ENCODE data around the gene CYGB.
A peak's percentile ranks its signal among the peaks of the same experiment; 100 is the strongest.
"Not testable (repeated sequence)": the region's sequence is repeated elsewhere in the genome, so short reads cannot be mapped to it uniquely, and the experiment has no call there.

The CYGB gene

DNA sequence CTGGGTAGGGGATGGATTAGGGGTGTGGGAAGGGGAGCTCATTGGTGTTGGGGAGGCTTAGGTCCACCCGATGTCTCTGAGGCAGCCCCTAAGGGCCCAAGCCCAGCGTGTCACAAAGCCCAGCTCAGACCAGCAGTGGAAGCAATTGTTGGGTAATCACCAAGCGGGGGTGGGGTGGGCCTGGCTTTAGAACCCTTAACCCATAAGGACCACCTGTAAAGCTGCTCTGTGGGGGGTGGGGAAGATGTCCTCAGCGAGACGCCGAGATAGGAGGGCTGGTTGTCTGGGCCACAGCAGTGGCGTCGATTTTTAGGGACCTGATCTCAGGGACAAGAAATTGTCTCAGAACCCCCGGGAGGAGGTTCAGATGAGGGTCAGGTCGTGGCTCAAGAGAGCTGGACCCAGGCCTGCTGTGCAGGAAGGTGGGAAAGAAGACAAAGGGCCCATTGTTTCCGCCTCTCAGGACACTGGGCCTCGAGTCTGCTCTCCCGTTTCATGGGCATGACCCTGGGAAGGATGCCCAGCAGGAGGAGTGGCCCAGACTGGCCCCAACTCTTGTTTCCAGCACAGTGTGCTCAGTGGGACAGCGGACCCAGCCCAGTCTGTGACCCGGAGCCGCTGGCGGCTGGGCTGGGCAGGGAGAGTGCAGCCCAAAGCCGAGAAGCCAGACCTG, 32.2 kb upstream of the CYGB start:
- in situ Hi-C loops (cut with HindIII; ENCODE audit: low sequenced_read_pairs) = no loop called here
- TF ChIP-seq, protein P1, sequence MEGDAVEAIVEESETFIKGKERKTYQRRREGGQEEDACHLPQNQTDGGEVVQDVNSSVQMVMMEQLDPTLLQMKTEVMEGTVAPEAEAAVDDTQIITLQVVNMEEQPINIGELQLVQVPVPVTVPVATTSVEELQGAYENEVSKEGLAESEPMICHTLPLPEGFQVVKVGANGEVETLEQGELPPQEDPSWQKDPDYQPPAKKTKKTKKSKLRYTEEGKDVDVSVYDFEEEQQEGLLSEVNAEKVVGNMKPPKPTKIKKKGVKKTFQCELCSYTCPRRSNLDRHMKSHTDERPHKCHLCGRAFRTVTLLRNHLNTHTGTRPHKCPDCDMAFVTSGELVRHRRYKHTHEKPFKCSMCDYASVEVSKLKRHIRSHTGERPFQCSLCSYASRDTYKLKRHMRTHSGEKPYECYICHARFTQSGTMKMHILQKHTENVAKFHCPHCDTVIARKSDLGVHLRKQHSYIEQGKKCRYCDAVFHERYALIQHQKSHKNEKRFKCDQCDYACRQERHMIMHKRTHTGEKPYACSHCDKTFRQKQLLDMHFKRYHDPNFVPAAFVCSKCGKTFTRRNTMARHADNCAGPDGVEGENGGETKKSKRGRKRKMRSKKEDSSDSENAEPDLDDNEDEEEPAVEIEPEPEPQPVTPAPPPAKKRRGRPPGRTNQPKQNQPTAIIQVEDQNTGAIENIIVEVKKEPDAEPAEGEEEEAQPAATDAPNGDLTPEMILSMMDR (IDR thresholded peaks at IDR 0.05; ENCODE audit: low read depth, low read length) = no peak
- H3K4me3 ChIP-seq (ENCODE audit: low read depth, low read length) = no peak overlapping the region
- peak; percentile 51 for DNase-seq (ENCODE audit: low read depth, low spot score)

GRCh38 chr17:76568811-76569221, 31.3 kb upstream of the CYGB start:
- no peak for DNase-seq (ENCODE audit: low read depth, low spot score)
- H3K4me3 ChIP-seq (ENCODE audit: low read depth, low read length) = no peak overlapping the region
- TF ChIP-seq, protein P1 (IDR thresholded peaks at IDR 0.05; ENCODE audit: low read depth, low read length) = no peak
- in situ Hi-C loops (cut with HindIII; ENCODE audit: low sequenced_read_pairs) = no loop called here

- in situ Hi-C loops (cut with HindIII; ENCODE audit: low sequenced_read_pairs) = no loop called here
- no peak overlapping the region for H3K4me3 ChIP-seq (ENCODE audit: low read depth, low read length)
These were observed 30.3 kb upstream of the CYGB start for GRCh38 chr17:76567634-76568432.

DNA sequence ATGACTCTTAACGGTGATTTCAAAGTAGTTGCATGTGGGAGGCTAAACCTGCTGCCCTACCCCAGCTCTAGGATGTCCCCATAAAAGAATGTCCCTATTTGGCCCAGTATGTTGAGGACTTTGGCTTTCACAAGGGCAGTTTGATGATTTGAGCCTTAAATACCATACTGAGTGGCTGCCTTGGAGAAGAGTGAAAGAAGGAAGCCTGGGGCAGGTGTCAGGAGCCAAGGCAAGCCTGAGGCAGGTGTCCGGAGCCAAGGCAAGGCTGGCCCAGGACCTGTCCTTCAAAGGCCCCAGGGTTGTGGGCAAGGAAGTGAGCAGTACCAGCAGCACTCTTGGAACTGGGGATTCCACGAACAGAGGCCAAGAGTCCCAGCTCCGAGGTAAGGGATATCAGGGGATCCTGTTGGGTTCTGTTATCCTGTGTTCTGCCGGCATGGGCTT, 29.5 kb upstream of the CYGB start:
- H3K4me3 ChIP-seq (ENCODE audit: low read depth, low read length) = no peak overlapping the region
- TF ChIP-seq, protein P1 (IDR thresholded peaks at IDR 0.05; ENCODE audit: low read depth, low read length) = no peak
- in situ Hi-C loops (cut with HindIII; ENCODE audit: low sequenced_read_pairs) = no loop called here
- no peak for DNase-seq (ENCODE audit: low read depth, low spot score)

More at GRCh38 chr17:76567634-76568432, 30.3 kb upstream of the CYGB start:
- no peak for DNase-seq (ENCODE audit: low read depth, low spot score)
- TF ChIP-seq, protein P1 (IDR thresholded peaks at IDR 0.05; ENCODE audit: low read depth, low read length) = no peak

DNA sequence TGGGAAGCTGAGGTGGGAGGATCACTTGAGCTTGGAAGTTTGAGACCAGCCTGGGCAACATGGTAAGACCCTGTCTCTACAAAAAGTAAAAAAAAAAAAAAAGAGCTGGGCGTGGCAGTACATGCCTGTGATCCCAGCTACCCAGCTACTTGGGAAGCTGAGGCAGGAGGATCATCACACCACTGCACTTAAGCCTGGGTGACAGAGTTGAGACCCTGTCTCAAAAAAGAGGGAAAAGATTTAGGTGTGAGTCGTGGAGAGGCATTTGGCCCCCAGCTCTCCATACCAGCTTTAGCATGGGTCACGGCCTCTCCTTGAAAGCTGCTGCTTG, 29.1 kb upstream of the CYGB start:
- no peak overlapping the region for H3K4me3 ChIP-seq (ENCODE audit: low read depth, low read length)
- TF ChIP-seq, protein P1 (IDR thresholded peaks at IDR 0.05; ENCODE audit: low read depth, low read length) = no peak
- in situ Hi-C loops (cut with HindIII; ENCODE audit: low sequenced_read_pairs) = no loop called here
- no peak for DNase-seq (ENCODE audit: low read depth, low spot score)

DNA sequence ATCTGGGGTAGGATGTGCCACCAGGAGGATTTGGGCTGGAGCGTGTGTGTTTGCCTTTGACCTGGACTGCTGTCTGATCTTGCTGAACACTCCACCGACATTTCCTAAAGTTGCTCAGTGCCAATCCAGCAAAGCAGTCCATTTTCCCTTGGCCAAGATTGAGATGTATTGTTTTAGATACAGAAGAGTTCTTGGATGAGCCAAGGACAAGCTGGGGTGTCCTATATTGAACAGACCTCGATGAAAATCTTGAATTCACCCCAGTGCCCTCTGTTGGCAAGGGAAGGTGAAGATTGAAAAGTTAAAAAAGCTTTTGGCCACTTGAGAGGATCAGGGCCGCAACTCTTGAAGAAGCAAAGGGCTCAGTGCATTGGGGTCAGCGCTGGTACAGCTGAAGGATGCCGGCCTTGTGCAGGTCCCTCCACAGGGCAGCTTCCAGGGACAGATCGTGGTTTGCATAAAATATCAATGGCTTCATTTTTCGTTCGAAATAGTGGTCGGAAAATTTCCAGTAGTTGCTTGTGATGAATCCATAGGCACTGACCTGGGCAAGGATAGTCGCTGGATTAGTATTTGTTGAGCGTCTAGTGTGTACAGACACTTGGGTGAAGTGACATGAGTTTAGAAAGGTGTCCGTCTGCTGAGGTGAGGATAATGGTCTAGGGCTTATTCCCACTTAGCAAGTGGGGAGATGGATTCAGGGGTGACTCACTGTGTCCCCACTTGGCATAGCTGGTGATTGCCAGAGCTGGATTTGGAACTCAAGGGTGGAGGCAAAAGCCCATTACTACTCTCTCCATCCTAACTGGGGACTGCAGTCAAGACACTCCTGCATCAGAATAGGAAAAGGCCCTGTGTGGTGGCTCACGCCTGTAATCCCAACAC, 28.5 kb upstream of the CYGB start:
- TF ChIP-seq, protein P1 (IDR thresholded peaks at IDR 0.05; ENCODE audit: low read depth, low read length) = no peak
- DNase-seq (ENCODE audit: low read depth, low spot score) = no peak
- in situ Hi-C loops (cut with HindIII; ENCODE audit: low sequenced_read_pairs) = no loop called here
- no peak overlapping the region for H3K4me3 ChIP-seq (ENCODE audit: low read depth, low read length)

DNA sequence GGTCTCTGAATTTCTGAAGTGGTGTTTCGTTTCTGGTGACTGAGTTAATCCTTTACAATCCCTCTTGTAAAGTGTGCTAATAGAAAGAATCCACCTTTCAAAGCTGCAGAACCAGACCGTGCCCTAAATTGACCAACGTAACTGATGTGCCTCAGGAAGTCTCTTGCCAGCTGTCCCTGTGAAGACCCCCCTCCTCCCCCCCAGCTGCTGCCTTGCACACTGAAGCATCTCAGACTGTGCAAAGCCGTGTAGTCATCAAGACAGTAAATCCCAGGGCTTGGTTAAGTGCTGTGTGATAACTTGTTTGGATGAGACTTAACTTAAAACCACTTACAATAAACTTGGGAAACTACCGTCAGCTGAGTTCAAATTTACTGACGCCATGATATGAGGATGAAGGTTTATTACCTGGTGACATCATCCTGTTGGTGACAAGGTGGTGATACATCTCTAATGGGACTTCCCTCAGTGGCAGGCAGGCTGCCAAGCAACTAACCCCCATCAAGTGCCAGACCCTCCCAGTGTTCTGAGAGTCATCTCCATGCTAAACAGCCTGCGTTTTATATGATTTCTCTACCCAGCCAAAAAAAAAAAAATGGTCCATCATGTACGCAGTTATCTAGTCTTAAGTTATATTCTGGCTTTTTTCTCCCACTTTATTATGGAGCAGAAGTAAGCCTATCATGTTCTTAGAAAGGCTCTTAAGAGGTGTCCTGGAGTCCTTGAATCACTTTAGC, 27.6 kb upstream of the CYGB start:
- peak; percentile 24 for DNase-seq (ENCODE audit: low read depth, low spot score)
- H3K4me3 ChIP-seq (ENCODE audit: low read depth, low read length); in situ Hi-C loops (cut with HindIII; ENCODE audit: low sequenced_read_pairs): not testable (repeated sequence)

DNA sequence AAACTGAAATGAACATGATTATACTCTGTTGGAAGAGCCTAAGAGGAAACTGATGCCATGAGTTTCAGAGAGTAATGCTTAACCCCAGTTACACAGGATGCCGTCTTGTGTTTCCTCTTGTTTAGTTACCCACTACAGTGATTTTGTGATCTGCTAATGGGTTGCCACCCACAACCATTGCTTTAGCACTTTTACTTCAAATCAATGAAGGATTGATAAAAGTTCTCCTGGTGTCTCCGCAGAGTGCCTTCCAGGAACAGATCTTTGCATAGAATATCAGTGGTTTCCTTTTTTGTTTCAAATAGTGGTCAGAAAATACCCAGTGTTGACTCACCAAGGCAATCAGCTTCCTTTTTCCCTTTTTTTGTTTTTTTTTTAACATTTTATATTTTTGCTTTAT, 25.9 kb upstream of the CYGB start:
- DNase-seq (ENCODE audit: low read depth, low spot score); in situ Hi-C loops (cut with HindIII; ENCODE audit: low sequenced_read_pairs); H3K4me3 ChIP-seq (ENCODE audit: low read depth, low read length): not testable (repeated sequence)

Measured in astrocyte of the spinal cord (primary cell).